Mucosa of descending colon (tissue), 3 donors: ENCODE results near the gene CCDC169. TPM values are rescaled to one million over a fixed set of nuclear protein-coding genes. Genes with fewer than 3 reads are reported as not detected.
"Not testable (repeated sequence)": the region's sequence is repeated elsewhere in the genome, so short reads cannot be mapped to it uniquely, and the experiment has no call there.

Source experiments
- ATAC-seq: fragments of 200-7000 bp; cut with Tn5 transposase; one replicate; pipeline ENCODE4 v1.9.1; 2020; ENCODE audit warnings: mild to moderate bottlenecking, moderate library complexity
- DNase-seq, 3 donors: peaks; one replicate each; pipeline ENCODE4 v3.0.0-alpha.2; 2020
- H3K36me3 ChIP-seq: fragments of 200-600 bp; one replicate; pipeline ENCODE4 v1.8.0; 2021; ENCODE audit warnings: low read depth, mild to moderate bottlenecking
- H3K4me1 ChIP-seq: fragments of 200-600 bp; one replicate; pipeline ENCODE4 v1.8.0; 2021; ENCODE audit warnings: low read depth, mild to moderate bottlenecking
- H3K4me3 ChIP-seq: fragments of 200-600 bp; one replicate; pipeline ENCODE4 v1.8.0; 2021; ENCODE audit warnings: mild to moderate bottlenecking
- H3K9me3 ChIP-seq: fragments of 200-600 bp; one replicate; pipeline ENCODE4 v1.8.0; 2021; ENCODE audit warnings: mild to moderate bottlenecking
- CTCF ChIP-seq: fragments of 200-600 bp; IDR thresholded peaks from one replicate; pipeline ENCODE4 v1.8.0; 2022; ENCODE audit warnings: antibody characterized with exemption, mild to moderate bottlenecking
- intact Hi-C, 2 donors: fragments of 100-400 bp; cut with DNase I in 1 of 2; cut with micrococcal nuclease in 1 of 2; formaldehyde crosslinking; loops; one replicate each; pipeline versions ENCODE4 v1.11.0 to v1.11.1; 2022; cut with DNase I, micrococcal nuclease
- total RNA-seq, 3 donors: library from RNA; stranded (reverse); fragmentation: NEBNext Ultra II Directional in 2 of 3; extraction: Animal tissue kit (Norgen Biotek cat#: 25700) in 2 of 3; gene quantifications; one replicate each; pipeline versions ENCODE4 v1.2.1 to v1.2.4, GENCODE V29; 2021 to 2023
- donor health status: DM: no; HTN: no; CAD: no; lungs with moderate emphysema.
- donor health status: DM: no; HTN: no; CAD: no.
- donor health status: DM: no; HTN: yes; CAD: no.

Gene CCDC169
- total RNA-seq, 3 donors from 2014 or later = 0.26 to 6.8 (median 0.84) TPM

DNA sequence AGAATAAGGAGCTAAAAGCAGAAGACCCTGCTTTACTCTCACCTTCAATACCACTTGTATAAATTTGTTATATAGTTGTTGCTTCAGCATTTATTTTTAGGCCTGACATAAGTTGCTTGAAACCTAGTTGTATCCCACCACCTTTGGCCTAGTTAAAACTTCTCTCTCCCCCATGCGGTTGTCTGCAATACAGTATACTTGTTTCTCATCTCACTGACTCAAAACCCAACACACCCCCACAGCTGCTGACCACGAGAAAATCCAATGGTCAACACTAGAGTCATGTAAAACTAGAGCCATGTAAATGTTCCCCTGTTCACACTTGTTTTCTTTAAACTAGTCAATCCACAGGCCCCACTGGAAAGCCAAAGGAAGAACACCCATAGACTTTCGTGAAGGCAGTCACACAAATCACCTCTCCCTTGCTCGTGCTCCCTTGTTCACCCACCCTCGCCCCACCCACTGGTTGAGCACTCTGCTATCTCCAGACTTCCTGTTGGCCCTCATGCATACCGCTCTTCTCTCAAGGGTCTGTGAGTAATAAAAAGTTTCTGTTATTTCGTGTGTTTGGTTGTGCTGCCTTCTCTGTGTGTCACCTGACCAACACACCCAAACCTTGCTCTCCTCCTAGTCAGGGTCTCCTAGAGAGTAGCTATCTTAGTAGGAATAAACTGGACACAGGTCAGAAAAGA lies 12.9 kb upstream of the CCDC169 start:
- H3K4me1 ChIP-seq = no peaks in the 10 kb centered on the region
- no peak overlapping the region for H3K4me3 ChIP-seq
- DNase-seq (no peak), ATAC-seq (no peak)
- no peaks in the 10 kb centered on the region for H3K36me3 ChIP-seq
- no peak for TF ChIP-seq CTCF
- intact Hi-C loops = no loop called here
- H3K9me3 ChIP-seq = no peaks in the 10 kb centered on the region

DNA sequence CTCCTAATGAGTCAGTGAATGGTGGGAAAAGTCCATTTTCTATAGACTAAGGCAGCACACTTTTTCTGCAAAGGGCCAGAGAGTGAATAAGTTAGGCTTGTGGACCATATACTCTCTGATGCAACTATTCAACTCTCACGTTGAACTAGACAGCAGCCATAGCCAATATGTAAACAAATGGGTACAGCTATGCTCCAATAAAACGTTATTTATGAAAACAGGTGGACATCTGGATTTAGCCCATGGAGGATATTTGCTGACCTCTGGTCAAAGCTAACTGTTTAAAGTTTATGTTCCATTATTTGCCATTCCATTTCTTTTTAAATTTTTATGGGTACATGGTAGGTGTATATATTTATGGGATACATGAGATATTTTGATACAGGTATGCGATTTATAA lies 4.7 kb upstream of the CCDC169 start:
- H3K9me3 ChIP-seq = no peaks in the 10 kb centered on the region
- intact Hi-C loops = no loop called here
- TF ChIP-seq CTCF = no peak
- no peak overlapping the region for H3K4me3 ChIP-seq
- H3K36me3 ChIP-seq = no peaks in the 10 kb centered on the region
- DNase-seq (no peak), ATAC-seq (no peak)
- no peaks in the 10 kb centered on the region for H3K4me1 ChIP-seq

DNA sequence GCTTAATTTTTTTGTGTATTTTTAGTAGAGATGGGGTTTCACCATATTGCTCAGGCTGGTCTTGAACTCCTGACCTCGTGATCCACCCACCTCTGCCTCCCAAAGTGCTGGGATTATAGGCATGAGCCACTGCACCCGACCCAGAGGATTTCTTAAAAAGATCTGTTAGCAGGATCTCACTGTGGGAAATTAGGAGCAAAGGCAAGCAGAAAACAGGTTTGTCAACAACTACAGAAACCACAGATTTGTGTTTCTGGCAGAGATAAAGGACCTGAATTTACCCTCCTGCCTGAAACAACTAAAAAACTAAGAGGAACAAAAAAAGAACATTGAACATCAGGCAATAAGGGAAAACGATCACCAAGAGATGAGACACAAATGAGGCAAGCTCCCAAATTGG lies 1.9 kb upstream of the CCDC169 start:
- intact Hi-C loops, H3K36me3 ChIP-seq, DNase-seq, ATAC-seq, H3K4me3 ChIP-seq, H3K9me3 ChIP-seq, H3K4me1 ChIP-seq: not testable (repeated sequence)

GRCh38 chr13:36298535-36299068 lies 988 bp upstream of the CCDC169 start:
- Histone ChIP-seq H3K36me3 (no peaks in the 10 kb centered on the region), H3K9me3 (no peaks in the 10 kb centered on the region), H3K4me1 (no peaks in the 10 kb centered on the region), H3K4me3 (no peak overlapping the region)
- intact Hi-C loops = no loop called here
- DNase-seq (no peak), ATAC-seq (no peak)
- TF ChIP-seq CTCF = no peak

GRCh38 chr13:36294096-36294495 lies 3.5 kb downstream of the CCDC169 start:
- TF ChIP-seq CTCF = no peak
- ATAC-seq (no peak), DNase-seq (no peak)
- H3K4me3 ChIP-seq = no peak overlapping the region
- H3K9me3 ChIP-seq = peaks cover 9% of the 10 kb centered on the region
- no peaks in the 10 kb centered on the region for H3K4me1 ChIP-seq
- intact Hi-C loops = no loop called here
- H3K36me3 ChIP-seq = no peaks in the 10 kb centered on the region

DNA sequence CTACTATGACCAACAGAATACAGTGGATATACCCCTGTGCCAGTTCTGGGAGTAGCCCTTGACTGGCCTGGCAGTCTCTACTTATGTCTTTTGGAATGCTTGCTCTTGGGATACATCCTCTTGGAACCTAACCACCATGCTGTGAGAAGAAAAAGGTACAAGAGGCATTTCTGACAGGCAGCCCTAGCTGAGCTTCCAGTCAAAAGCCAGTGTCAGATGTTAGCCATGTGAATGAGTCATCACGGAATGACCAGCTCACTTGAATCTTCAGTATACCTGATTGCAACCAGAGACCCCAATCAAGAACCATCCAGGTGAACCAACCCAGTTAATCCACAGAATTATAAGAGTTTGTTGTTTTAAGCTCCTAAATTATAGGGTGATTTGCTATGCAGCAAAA lies 4.1 kb downstream of the CCDC169 start:
- DNase-seq (no peak), ATAC-seq (no peak)
- intact Hi-C loops = no loop called here
- Histone ChIP-seq H3K4me3 (no peak overlapping the region), H3K36me3 (no peaks in the 10 kb centered on the region), H3K4me1 (no peaks in the 10 kb centered on the region), H3K9me3 (peaks cover 14% of the 10 kb centered on the region)
- no peak for TF ChIP-seq CTCF
